Fibroblast of villous mesenchyme (primary cell): Measurements from ENCODE around the gene NFATC2. TPM values are rescaled to one million over a fixed set of nuclear protein-coding genes. Genes with fewer than 3 reads are reported as not detected.

Experiments
- DNase-seq: peaks from one replicate; pipeline ENCODE4 v3.0.0-alpha.2; 2010; ENCODE audit warnings: low read depth
- H3K4me3 ChIP-seq: 2 replicates; pipeline ENCODE4 v1.5.1; 2011; ENCODE audit warnings: low read depth, mild to moderate bottlenecking, low read length
- CTCF ChIP-seq: IDR thresholded peaks from 2 replicates; pipeline ENCODE4 v1.5.1; 2012; ENCODE audit warnings: low read depth, mild to moderate bottlenecking, low read length; ENCODE audit not compliant: insufficient read depth
- total RNA-seq: library from RNA; depleted of rRNA; stranded (reverse); fragments of >200 nt; gene quantifications from 2 replicates; pipeline ENCODE4 v1.2.3, GENCODE V29; 2012

NFATC2 gene
- total RNA-seq, 1 donor = under 0.01 TPM

- peak; percentile 77 for DNase-seq
- H3K4me3 ChIP-seq = no peak overlapping the region
- no peak for TF ChIP-seq CTCF
Observed at GRCh38 chr20:51444467-51444866, 98.1 kb downstream of the NFATC2 start.

DNA sequence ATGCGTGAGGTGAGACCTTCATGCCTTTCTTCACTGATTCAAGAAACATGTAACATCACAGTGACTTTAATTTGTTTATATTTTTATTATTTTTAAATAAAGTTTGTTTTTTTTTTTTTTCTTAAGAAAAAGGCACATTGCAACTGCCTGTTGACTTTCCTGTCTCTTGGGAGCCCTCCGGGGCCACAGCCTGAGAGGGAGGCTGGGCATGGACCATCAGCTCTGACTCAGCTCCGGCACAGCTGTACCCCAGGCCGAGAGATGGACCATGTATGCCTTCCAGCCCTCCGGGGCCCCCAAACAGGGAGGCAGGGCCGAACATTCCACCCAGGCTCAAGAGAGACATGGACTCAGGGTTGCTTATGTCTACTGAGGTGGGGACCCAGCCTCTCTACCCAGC is 99.9 kb downstream of the NFATC2 start:
- no peak for TF ChIP-seq CTCF
- H3K4me3 ChIP-seq = no peak overlapping the region
- no peak for DNase-seq

GRCh38 chr20:51440589-51440988 is 101.9 kb downstream of the NFATC2 start:
- no peak for TF ChIP-seq CTCF
- H3K4me3 ChIP-seq = no peak overlapping the region
- no peak for DNase-seq

DNA sequence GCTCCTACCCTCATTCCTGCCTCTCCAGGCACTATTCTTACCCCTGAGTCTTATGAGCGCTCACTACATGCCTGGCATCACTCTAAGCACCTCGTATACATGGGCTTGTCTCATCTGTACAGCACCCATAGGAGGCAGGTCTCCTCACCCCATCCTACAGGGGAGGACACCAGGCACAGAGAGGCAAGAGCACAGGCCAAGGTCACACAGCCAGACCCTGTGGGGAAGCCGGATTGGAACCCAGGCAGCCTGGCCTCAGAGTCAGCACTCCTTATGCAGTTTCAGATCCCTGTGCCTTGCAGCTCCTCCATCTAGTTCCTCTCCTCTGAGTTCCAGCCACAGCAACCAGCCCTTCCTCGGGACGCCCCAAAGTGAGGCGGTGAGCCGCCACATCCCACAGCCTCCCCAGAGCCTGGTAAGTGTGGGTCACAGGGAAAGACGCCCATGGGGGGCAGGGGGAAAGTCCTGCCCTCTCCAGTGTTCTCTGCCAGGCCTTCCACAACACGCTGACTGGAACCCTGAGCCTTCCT is 103.3 kb downstream of the NFATC2 start:
- TF ChIP-seq CTCF = no peak
- no peak for DNase-seq
- H3K4me3 ChIP-seq = no peak overlapping the region

GRCh38 chr20:51438136-51438535 is 104.4 kb downstream of the NFATC2 start:
- TF ChIP-seq CTCF = no peak
- DNase-seq = no peak
- H3K4me3 ChIP-seq = no peak overlapping the region

- no peak for TF ChIP-seq CTCF
- no peak overlapping the region for H3K4me3 ChIP-seq
- DNase-seq = no peak
Observed at GRCh38 chr20:51437182-51437924, 105.2 kb downstream of the NFATC2 start.
